Astrocyte of the cerebellum (primary cell): ENCODE measurements around the gene VASH2.
A peak's percentile ranks its signal among the peaks of the same experiment; 100 is the strongest.

Experiments used
- DNase-seq: peaks from one replicate; pipeline ENCODE4 v3.0.0-alpha.2; 2011; ENCODE audit warnings: low read depth
- H3K4me3 ChIP-seq: 2 replicates; pipeline ENCODE4 v1.5.1; 2011; ENCODE audit warnings: mild to moderate bottlenecking, low read depth, low read length, moderate library complexity
- in situ Hi-C: cut with HindIII; loops from 2 replicates; pipeline ENCODE4 v1.10.0; 2017; ENCODE audit warnings: low sequenced_read_pairs
- TF ChIP-seq, protein P1 (sequence below): IDR thresholded peaks from 2 replicates; pipeline ENCODE4 v1.5.1; 2012; ENCODE audit warnings: low read length, low read depth, moderate library complexity, mild to moderate bottlenecking; ENCODE audit errors: missing control alignments

Gene VASH2

DNA sequence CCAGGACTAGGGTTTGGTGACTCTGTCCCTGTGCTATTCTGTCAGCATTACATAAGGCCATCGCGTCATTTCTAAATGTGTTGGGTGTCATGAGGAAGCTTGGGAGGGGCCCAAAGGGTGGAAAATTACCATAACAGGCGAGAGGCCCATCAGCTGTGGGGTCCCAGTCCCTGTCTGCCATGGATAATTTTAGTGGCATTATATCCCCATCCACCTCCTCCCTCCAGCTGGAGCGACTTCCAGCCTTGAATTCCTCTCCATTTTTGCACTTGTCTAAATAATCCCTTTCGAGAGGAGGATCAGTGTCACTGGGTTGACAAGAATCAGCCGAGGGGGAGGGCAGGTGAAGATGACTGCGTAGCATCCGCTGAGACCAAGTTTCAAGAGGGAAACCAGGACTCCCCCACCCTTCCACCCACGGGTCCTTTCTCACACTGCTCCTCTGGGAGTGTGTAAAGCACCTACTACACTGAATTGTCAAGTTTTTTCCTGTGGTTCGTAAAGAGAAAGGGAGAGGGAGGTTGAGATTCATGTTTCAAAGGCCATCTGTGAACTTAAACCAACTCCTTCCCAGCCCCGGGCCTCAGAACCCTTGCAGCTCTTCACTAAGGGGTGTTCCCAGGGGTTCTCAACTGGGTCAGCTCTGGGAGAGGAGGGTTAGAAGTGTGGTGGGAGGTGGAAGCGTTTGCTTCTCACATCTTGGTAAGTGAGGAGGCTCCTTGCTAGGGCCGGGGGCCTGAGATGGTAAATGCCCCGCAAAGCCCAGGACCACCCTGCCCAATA, 29.2 kb downstream of the VASH2 start:
- TF ChIP-seq, protein P1, sequence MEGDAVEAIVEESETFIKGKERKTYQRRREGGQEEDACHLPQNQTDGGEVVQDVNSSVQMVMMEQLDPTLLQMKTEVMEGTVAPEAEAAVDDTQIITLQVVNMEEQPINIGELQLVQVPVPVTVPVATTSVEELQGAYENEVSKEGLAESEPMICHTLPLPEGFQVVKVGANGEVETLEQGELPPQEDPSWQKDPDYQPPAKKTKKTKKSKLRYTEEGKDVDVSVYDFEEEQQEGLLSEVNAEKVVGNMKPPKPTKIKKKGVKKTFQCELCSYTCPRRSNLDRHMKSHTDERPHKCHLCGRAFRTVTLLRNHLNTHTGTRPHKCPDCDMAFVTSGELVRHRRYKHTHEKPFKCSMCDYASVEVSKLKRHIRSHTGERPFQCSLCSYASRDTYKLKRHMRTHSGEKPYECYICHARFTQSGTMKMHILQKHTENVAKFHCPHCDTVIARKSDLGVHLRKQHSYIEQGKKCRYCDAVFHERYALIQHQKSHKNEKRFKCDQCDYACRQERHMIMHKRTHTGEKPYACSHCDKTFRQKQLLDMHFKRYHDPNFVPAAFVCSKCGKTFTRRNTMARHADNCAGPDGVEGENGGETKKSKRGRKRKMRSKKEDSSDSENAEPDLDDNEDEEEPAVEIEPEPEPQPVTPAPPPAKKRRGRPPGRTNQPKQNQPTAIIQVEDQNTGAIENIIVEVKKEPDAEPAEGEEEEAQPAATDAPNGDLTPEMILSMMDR, result no peak
- no peak overlapping the region for H3K4me3 ChIP-seq
- no peak for DNase-seq
- in situ Hi-C loops, result loop anchor here (5.0 kb wide), 2 partner anchors 47 to 87 kb away; no protein-coding TSS in a partner anchor

DNA sequence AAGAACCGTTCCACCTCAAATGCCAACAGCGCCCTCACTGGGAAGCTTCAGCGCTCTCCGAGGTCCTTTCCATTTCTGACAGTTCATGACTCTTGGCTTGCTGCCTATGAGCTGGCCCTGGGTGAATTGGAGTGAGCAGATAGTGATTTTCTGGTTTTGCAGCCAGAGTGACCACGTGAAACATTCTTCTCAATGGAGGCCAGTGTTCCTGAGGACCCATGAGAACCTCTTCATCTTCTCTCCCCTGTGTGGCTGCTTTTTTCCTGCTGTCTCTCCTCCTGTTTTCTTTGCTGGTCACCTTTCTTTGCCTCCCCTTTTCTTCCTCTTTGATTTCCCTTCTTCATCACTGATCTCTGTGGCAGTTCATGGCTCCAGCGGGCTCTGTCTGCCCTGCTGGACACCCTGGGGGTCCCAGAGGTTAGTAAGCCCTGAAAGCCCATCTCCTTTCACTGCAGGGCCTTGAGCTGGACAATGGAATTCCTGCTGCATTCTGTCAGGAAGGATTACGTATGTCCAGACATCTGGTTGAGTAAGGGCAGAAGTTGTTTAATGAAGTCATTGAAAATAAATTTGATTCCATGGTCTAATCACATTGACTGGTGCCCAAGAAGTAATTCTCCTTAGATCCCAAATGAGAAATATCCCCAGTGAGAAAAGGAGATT, 29.9 kb downstream of the VASH2 start:
- in situ Hi-C loops, result loop anchor here (5.0 kb wide), 2 partner anchors 48 to 88 kb away; no protein-coding TSS in a partner anchor
- peak; percentile 34 for DNase-seq

DNA sequence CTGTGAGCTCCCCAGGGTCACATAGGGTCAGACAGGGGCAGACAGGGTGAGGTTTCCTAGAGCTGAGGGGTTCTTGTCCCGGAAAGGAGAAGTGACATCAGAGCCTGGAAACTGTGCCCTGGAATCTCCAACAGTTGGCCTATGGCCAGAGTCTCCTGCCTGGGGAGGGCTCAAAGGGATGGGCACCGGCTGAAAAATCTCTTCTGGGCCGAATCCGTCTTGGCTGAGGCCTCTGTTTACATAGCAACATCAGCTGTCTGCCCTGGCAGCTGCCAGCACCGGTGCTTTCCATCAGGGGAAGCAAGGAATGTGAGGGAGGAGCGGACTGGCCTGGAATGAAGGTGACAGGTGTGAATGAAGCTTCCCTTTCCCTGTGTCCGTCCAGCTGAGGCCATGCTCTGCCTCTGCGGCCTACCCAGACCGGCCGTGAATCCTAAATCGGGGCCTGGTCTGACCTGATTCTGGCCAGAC, 30.7 kb downstream of the VASH2 start:
- TF ChIP-seq, protein P1, result no peak
- no peak for DNase-seq
- in situ Hi-C loops, result loop anchor here (5.0 kb wide), 2 partner anchors 49 to 89 kb away; no protein-coding TSS in a partner anchor
- no peak overlapping the region for H3K4me3 ChIP-seq

More for the DNA sequence above, 29.9 kb downstream of the VASH2 start:
- TF ChIP-seq, protein P1, result no peak
- H3K4me3 ChIP-seq, result no peak overlapping the region

DNA sequence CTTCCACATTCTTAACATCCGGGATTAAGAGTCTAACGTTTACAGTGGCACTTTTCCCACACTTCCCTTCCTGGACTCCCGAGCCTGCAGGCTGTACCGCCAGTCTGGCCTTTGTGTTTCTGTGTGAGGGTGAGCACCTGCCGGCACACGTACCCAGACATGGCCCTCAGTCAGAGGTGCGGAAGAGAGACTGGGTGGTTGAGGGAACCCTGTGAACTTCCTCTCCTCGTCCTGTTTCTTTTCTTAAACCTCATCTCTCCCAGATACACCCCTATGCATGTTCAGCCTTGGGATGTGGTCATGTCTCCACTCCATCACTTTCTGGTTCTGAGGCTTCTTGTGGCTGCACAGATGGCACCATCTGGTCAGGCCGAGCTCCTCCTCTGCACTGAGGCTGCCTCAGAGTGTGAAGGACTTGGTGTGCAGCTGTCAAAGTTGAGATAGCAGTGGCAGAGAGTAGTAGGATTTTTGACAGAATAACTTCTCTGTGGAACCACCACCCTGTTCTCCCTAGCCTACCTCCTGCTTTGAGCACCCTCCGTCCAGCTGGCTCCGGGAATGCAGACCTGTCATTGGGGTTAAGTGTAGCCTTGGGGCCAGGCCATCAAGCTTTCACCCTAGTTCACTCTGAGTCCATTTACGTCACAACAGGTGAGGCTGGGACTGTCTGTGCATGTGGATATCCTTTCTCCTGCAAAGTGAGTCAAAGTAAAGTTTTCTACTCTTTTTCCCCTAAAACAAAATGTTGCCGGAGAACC, 31.4 kb downstream of the VASH2 start:
- in situ Hi-C loops, result loop anchor here (5.0 kb wide), 2 partner anchors 49 to 89 kb away; no protein-coding TSS in a partner anchor
- H3K4me3 ChIP-seq, result no peak overlapping the region
- no peak for DNase-seq
- TF ChIP-seq, protein P1, result no peak

DNA sequence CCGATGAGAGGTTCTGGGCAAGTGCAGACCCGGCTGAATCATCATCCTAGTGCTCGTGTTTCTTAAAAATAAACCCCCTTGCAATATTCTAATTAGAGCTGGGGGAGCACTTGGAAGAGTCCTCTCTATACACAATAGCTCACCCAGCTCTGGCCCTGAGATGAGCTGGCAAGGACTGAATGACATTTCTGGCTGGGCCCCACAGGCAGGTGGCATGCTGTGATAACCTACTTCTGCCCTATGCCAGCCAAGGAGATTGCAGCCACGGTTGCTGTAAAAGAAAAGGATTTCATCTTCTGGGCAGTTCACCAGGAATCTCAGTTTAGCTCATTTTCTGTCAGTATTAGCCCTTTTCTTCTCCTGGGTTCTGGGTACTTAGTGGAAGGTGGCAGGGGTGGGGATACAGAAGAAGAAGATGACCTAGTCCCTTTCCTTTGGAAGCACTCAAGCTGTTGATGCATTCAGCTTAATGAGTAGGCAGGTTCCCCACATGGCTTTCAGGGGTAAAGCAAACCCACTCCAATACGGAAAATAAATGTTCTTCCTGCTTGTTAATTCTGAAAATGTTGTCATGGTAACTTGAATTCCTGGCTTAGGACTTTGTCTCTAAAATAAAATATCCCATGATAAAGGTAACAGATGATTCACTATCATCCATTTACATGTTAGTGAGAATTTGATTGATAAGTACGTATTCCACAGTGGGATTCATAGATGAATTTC, 32.2 kb downstream of the VASH2 start:
- no peak overlapping the region for H3K4me3 ChIP-seq
- in situ Hi-C loops, result loop anchor here (5.0 kb wide), 2 partner anchors 50 to 90 kb away; no protein-coding TSS in a partner anchor
- DNase-seq, result no peak
- TF ChIP-seq, protein P1, result no peak

DNA sequence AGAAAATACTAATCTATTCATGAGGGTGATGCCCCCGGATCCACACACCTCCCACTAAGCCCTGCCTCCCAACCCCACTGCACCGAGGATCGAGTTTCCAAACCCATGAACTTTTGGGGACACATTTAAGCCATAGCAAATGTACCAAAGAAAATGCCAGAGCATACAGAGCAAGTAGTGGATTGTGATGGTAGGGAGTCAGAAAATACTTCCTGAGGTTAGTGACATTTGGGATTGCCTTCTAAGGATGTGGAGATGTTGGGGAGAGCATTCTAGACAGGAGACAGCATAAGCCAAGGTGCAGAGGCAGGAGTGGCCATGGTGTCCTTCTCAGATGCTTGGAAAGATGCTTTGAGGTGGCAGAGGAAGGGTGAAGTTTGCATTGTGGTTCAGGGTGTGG, 33.1 kb downstream of the VASH2 start:
- in situ Hi-C loops, result loop anchor here (5.0 kb wide), 2 partner anchors 51 to 91 kb away; no protein-coding TSS in a partner anchor
- no peak for DNase-seq
- no peak overlapping the region for H3K4me3 ChIP-seq
- TF ChIP-seq, protein P1, result no peak
